ENCODE measurements around the gene BCL2L12.

Gene BCL2L12

GRCh38 chr19:49665036-49665350 lies 740 bp upstream of the BCL2L12 start:
- ChIA-PET CTCF (interaction anchor here (0.6 to 3.2 kb wide), 5 partner anchors 8 to 162 kb away, joined by 3 to 27 read pairs (median 5); partner anchors contain the start of gene PRMT1), POLR2A (interaction anchor here (0.5 to 4.9 kb wide), 14 partner anchors 10 to 213 kb away, joined by 3 to 85 read pairs (median 8); partner anchors contain the start of genes NOSIP, PIH1D1, PRMT1 and PRR12)
- TF ChIP-seq ZNF19 (tag by site-specific recombination; IDR thresholded peaks at IDR 0.05; ENCODE audit: low read depth), result 0 out of 2 replicates have a peak, but pooled peaks have one; percentile 9
- peak; percentile 37; the same call in 1 of the 2 replicates for TF ChIP-seq ZNF335 (tag by site-specific recombination; conservative IDR thresholded peaks at IDR 0.05)
- 0 out of 2 replicates have a peak, but pooled peaks have one; percentile 36 for TF ChIP-seq ZNF366 (tag by site-specific recombination; conservative IDR thresholded peaks at IDR 0.05)
- TF ChIP-seq ZNF404 (tag by site-specific recombination; IDR thresholded peaks at IDR 0.05), result peak; percentile 41; the same call in 1 of the 2 replicates
- peak; percentile 28; the same call in 1 of the 2 replicates for TF ChIP-seq ZBTB48 (tag by site-specific recombination; IDR thresholded peaks at IDR 0.05)
- no peak for TF ChIP-seq ZNF777 (tag by site-specific recombination; IDR thresholded peaks at IDR 0.05; ENCODE audit: borderline replicate concordance)
- Histone ChIP-seq H3K4me1 (ENCODE audit: control insufficient read depth, insufficient read depth, low read length) (peaks cover 6% of the 10 kb centered on the region), H3K27ac (ENCODE audit: extremely low read depth, low read depth, low read length) (peak overlapping the region; percentile 87), H3K36me3 (ENCODE audit: control insufficient read depth in 2 of 2, insufficient read depth in 1 of 2, low read length in 2 of 2) (peaks cover 17 to 56% of the 10 kb centered on the region in 2 experiments), H3K4me3 (ENCODE audit: low read depth, low read length) (peak overlapping the region; percentile 48), H3K9me3 (ENCODE audit: control insufficient read depth, insufficient read depth, low read depth, low read length) (no peaks in the 10 kb centered on the region)

- no peak for TF ChIP-seq GLIS2 (tag by site-specific recombination; IDR thresholded peaks at IDR 0.05)
- 0 out of 2 replicates have a peak, but pooled peaks have one; percentile 38 for TF ChIP-seq ZNF76 (tag by site-specific recombination; IDR thresholded peaks at IDR 0.05; ENCODE audit: borderline replicate concordance, low read depth)
- no peak for TF ChIP-seq ZNF426 (tag by site-specific recombination; IDR thresholded peaks at IDR 0.05)
- no peak for TF ChIP-seq IKZF3 (tag by site-specific recombination; IDR thresholded peaks at IDR 0.05)
- TF ChIP-seq ZNF404 (tag by site-specific recombination; IDR thresholded peaks at IDR 0.05), result no peak
- TF ChIP-seq ZNF843 (tag by site-specific recombination; IDR thresholded peaks at IDR 0.05), result peak; percentile 28; the same call in 1 of the 2 replicates
- H3K9me3 ChIP-seq (ENCODE audit: control insufficient read depth, insufficient read depth, low read depth, low read length), result no peaks in the 10 kb centered on the region
- H3K4me1 ChIP-seq (ENCODE audit: control insufficient read depth, insufficient read depth, low read length), result peaks cover 6% of the 10 kb centered on the region
- ChIA-PET POLR2A (interaction anchor here (0.6 to 4.9 kb wide), 7 partner anchors 9 to 170 kb away, joined by 3 to 85 read pairs (median 12); partner anchors contain the start of genes NOSIP, PRMT1, RPS11 and RRAS), CTCF (interaction anchor here (0.7 to 3.2 kb wide), 2 partner anchors 10 to 59 kb away, joined by 3 to 27 read pairs; partner anchors contain the start of gene PRMT1)
- H3K36me3 ChIP-seq (ENCODE audit: control insufficient read depth in 2 of 2, insufficient read depth in 1 of 2, low read length in 2 of 2), result peaks cover 21 to 54% of the 10 kb centered on the region in 2 experiments
- peak overlapping the region; percentile 81 for H3K27ac ChIP-seq (ENCODE audit: extremely low read depth, low read depth, low read length)
- peak overlapping the region; percentile 48 for H3K4me3 ChIP-seq (ENCODE audit: low read depth, low read length)
Measured at GRCh38 chr19:49666120-49666444, 349 bp downstream of the BCL2L12 start.

GRCh38 chr19:49667473-49667872 lies 1.7 kb downstream of the BCL2L12 start:
- ChIA-PET POLR2A (interaction anchor here (0.7 to 4.9 kb wide), 4 partner anchors 9 to 87 kb away, joined by 3 to 85 read pairs (median 10); partner anchors contain the start of genes PRMT1, RRAS and SCAF1), CTCF (interaction anchor here (0.6 to 0.8 kb wide), 3 partner anchors 10 to 79 kb away, joined by 3 to 4 read pairs (median 3); no protein-coding TSS in a partner anchor)
- no peaks in the 10 kb centered on the region for H3K9me3 ChIP-seq (ENCODE audit: control insufficient read depth, insufficient read depth, low read depth, low read length)
- H3K4me1 ChIP-seq (ENCODE audit: control insufficient read depth, insufficient read depth, low read length), result peaks cover 13% of the 10 kb centered on the region
- TF ChIP-seq ZIC2 (tag by site-specific recombination; IDR thresholded peaks at IDR 0.05) (no peak), ZBTB17 (tag by site-specific recombination; IDR thresholded peaks at IDR 0.05) (peak; percentile 99), PRDM10 (tag by site-specific recombination; IDR thresholded peaks at IDR 0.05) (0 out of 2 replicates have a peak, but pooled peaks have one; percentile 18), ZBTB10 (tag by site-specific recombination; IDR thresholded peaks at IDR 0.05) (peak; percentile 52; the same call in 1 of the 2 replicates), ZNF23 (tag by site-specific recombination; IDR thresholded peaks at IDR 0.05; ENCODE audit: borderline replicate concordance) (peak; percentile 100), ZNF202 (tag by site-specific recombination; IDR thresholded peaks at IDR 0.05; ENCODE audit: borderline replicate concordance) (no peak), MZF1 (tag by site-specific recombination; IDR thresholded peaks at IDR 0.05; ENCODE audit: borderline replicate concordance) (no peak), ZNF366 (tag by site-specific recombination; conservative IDR thresholded peaks at IDR 0.05) (0 out of 2 replicates have a peak, but pooled peaks have one; percentile 35), ZBTB21 (tag by site-specific recombination; IDR thresholded peaks at IDR 0.05) (0 out of 2 replicates have a peak, but pooled peaks have one; percentile 29), SCRT2 (tag by site-specific recombination; IDR thresholded peaks at IDR 0.05) (peak; percentile 49; the same call in 1 of the 2 replicates)
- H3K36me3 ChIP-seq (ENCODE audit: control insufficient read depth in 2 of 2, insufficient read depth in 1 of 2, low read length in 2 of 2), result peaks cover 21 to 40% of the 10 kb centered on the region in 2 experiments
- no peak overlapping the region for H3K4me3 ChIP-seq (ENCODE audit: low read depth, low read length)
- no peak overlapping the region for H3K27ac ChIP-seq (ENCODE audit: extremely low read depth, low read depth, low read length)
